ENCODE measurements around the gene NAT9.

The NAT9 gene

GRCh38 chr17:74760404-74761105, 15.6 kb downstream of the NAT9 start:
- DNase-seq: no peak

DNA sequence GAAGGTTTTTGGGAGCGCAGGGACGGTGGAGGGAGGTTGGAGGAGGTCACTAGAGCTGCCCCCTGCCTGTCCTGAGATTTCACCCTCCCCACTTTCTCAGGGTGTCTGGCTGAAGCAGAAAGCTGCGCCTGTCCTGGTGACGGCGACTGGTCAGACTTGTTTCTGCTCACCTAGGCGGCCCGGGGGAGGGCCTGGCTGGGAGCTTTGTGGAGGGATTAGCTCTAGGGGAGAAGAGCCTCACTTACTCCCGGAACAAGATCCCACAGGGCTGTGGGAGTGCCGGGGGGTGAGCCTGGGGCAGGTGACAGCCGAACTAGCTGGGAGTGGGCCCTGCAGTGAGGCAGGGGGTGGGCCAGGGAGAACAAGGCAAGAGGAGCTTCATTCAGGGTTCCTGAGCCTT, 16.2 kb downstream of the NAT9 start:
- DNase-seq: no peak

DNA sequence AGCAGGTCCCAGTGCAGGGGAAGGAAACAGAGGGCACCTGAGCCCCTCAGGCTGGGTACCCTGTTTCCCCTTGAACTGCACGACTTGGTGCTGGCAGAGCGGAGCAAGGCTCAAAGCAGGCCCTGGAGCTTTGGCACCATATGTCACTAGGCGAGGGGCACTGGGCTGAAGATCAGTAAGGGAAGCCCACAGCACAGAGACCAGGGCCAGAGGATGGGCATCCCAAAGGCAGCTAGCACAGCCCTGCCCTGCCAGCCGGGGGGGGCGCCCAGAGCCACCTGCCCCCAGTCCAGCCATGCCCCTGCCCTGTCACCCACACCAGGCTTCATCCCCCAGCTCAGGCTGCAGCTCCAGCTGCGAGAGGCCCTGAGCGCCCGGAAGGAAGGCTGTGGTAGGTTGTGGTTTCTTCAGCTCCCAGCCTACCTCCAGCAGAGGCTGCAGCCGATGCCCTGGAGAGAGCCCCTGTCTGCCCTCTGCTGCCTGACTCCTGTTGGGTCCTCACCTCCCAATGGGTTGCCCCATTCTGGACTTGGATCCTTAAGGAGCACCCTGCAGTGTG, 16.8 kb downstream of the NAT9 start:
- peak; percentile 58 for DNase-seq

GRCh38 chr17:74758848-74759168, 17.3 kb downstream of the NAT9 start:
- DNase-seq: no peak

DNA sequence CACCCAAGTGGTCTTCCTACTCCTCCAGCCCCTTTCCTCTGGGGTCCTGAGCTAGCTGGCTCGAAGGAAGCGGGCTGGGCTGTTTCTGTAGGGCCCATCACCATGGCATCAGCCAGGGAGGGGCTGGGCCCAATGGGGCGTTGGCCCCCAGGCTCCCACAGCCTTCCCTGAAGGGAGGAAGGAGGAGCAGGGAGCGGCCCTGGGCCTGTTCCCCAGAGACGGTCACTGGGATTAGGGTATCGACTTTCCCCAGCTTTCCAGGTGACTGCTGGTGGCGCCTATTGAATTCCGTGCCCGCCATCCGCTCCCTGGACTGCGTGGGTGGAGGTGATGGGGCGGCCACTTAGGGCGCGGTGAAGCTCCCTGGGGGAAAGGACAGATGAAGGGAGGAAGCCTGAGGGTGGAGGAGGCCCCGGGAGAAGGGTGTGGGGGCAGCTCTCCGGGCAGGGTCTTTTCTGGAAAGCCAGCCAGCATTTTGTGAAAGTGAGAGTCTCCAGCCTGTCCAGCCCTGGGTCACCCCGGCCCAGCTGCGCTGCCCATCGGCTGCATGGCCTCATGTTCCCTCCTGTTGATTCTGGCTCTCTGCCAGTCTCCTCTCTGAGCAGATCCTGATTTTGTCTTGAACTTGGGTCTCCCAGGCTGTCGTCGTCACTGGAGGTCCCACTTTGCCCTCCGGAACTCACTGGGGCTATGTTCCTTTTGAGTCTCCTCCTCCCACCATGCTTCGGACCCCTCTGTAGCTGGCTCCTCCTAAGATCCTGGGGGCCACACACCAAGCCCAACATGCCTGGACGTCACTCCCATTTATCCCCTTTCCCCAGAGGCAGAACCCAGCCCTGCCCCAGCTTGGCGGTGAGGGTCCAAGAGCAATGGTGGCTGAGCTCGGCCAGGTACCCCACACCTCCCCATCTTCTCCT, 18.0 kb downstream of the NAT9 start:
- no peak for DNase-seq

- no peak for DNase-seq
Measured at GRCh38 chr17:74757502-74757901, 18.6 kb downstream of the NAT9 start.

- DNase-seq: no peak
Measured at GRCh38 chr17:74756891-74757290, 19.3 kb downstream of the NAT9 start.

DNA sequence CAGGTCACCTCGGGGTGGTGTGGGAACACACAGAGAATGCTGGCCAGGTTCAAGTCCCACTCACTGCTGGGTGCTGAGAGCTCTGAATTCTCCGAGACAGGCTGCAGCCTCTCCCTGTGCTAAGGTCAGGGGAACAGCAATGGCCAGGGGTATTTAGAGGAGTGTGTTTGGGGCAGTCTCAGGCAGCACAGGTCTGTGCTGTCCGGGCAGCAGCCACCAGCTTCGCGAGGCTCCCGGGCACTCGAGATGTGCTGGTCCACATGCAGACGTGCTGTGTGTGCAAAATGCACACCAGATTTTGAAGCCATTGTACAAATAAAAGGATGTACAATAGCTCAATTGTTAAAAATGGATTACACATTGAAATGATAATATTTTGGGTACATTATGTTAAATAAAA, 20.6 kb downstream of the NAT9 start:
- DNase-seq: no peak

DNA sequence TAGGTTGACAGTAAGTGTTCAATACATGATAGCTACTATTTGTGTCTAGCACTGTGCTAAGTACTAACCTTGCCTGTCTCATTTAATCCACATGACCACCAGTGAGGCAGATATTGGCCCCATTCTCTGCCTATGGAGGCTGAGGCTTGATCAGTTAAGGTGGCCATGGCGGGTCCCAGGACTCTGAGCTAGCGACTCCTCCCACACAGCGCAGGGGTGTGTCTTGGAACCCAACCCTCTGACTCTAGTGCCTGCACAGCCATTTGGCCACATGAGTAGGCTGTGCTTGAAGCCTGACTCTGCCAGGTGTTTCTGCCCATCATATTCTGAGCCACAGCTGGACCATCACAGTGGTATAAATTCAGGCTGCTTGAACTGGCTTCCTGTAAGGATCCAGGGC, 21.3 kb downstream of the NAT9 start:
- no peak for DNase-seq

- DNase-seq: no peak
Measured at GRCh38 chr17:74752822-74753401, 23.2 kb downstream of the NAT9 start.

DNA sequence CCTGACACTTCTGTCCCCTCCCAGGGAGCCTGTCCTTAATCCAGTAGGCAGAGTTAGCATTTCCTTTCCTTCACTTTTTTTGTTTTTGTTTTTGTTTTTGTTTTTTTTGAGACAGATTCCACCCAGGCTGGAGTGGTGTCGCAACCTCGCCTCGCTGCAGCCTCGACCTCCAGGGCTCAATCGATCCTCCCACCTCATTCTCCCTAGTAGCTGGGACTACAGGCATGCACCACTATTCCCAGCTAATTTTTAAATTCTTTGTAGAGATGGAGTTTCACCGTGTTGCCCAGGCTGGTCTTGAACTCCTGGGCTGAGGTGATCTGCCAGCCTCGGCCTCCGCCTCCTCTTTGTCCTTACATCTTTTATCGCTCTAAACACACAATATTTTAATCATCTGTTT, 23.7 kb downstream of the NAT9 start:
- no peak for DNase-seq

DNA sequence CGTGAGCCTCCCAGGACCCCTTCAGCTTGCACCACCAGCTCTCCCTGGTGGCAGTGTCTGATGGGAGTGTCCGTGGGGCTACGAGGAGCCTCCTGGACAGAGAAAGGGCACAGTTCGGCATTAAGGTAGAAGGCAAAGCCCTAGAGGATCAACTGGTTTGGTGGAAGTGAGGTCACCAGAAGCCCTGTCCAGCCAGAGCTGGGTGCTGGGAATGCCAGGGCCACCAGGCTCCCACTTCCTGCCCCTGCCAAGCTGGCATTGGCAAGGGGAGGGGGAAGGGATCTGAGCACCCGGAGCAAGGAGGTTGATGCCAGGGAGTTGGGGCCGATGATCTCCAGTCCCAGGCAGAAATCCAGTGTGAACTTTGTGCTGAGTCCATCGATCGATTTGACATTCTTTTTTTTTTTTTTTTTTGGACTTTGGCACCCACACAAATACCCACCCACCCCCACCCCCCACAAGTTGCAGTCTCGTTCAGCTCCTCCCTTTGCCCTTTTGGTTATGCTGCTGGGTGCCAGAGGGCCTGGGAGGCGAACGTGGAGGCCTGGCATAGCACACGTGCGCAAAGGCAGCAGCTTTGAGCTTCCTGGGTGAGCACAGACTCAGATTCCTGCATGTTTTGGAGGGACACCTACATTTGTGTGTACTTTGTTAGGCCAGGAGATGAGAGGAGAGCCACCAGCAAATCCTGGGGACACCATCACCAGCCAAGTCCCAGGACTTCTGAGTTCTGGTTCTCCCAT, 25.6 kb downstream of the NAT9 start:
- DNase-seq: peak; percentile 45

DNA sequence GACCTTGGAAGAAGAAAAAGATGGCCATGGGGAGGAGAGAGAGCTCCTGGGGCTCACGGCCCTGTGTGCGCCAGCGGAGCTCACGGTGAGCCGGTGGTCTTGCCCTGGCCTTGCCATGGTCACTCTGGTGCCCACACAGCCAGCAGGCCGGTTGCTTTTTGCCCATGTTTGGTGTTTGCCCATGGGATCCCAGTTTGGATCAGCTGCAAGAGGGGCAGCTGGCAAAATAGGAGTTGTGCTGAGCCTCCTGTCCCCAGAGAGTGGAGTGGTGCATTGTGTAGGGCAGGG, 26.2 kb downstream of the NAT9 start:
- no peak for DNase-seq

DNA sequence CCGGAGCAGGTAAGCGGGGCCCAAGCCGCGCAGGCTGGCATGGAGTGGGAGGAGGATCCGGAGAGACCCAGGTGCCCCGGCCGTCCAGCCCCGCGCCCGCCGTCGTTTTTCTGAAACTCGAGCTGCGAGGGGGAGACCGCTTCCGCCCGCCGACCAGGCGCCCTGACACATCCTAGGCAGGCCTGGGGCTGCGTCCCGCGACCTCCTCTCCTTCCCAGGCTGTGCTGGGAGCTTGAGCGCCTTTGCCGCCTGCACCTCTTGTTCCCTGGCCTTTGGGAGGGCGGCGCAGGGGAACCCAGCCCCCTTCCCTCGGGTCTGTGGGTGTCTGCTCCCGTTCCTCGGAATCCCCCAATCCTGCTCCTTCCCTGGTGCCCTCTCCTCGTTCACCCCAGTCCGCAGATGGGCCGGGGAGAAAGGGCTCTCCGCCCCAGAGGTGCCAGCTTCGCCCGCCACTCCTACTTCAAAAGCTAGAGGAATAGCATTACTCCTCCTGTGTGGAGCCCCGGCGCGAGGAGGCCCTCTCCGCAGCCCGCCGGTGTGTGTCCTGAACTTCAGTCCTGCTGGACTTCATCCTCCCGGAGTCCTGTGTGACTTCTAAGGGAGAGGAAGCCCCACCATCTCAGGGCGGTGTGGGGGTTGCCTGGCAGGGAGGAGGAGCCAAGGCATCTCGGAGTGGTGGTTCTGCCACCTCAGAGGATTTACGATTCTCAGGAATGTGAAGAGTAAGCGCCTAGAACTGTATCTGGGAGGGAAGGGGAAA, 26.7 kb downstream of the NAT9 start:
- DNase-seq: peak; percentile 70

- DNase-seq: peak; percentile 95
Measured at GRCh38 chr17:74748529-74749278, 27.4 kb downstream of the NAT9 start, which contains the start of gene NHERF1. TSS of gene NHERF1 (plus strand) at chr17:74748628. CDS start at chr17:74748847, 219 bp downstream.

GRCh38 chr17:74748279-74748528, 27.9 kb downstream of the NAT9 start:
- no peak for DNase-seq

DNA sequence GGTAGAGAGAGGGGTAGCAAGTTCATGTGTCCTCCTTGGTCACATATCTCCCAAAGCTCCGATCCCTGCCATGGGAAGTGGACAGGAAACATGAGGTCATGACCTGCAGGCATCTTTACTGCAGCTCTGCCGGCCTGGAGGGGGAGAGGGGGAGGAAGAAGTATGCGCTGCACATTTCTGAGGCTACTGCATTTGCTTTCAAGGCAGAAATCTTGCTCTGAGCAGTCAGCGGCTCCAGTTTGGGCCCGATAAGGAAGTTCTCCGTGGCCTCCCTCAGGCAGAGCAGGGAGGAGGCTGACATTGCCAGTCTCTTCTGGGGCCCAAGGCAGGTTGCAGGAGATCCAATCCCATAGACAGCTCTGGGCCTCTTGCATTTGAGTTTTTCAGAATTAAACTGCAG, 29.2 kb downstream of the NAT9 start:
- no peak for DNase-seq

DNA sequence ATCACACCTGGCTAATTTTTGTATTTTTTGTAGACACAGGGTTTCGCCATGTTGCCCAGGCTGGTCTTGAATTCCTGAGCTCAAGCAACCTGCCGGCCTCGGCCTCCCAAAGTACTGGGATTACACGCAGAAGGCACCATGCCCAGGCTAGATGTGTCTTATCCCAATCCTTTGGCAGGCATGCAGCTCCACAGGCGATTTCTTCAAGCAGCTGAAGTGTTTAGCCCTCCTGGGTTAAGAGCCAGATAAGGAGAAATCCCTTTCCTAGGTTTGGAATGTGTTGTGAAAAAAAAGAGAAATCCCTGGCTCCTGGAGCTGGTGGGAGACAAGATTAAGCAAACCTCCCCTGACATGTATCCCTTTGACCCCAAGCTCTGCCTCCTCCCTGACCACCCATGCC, 29.8 kb downstream of the NAT9 start:
- DNase-seq: no peak

- no peak for DNase-seq
Measured at GRCh38 chr17:74745548-74746177, 30.5 kb downstream of the NAT9 start.

DNA sequence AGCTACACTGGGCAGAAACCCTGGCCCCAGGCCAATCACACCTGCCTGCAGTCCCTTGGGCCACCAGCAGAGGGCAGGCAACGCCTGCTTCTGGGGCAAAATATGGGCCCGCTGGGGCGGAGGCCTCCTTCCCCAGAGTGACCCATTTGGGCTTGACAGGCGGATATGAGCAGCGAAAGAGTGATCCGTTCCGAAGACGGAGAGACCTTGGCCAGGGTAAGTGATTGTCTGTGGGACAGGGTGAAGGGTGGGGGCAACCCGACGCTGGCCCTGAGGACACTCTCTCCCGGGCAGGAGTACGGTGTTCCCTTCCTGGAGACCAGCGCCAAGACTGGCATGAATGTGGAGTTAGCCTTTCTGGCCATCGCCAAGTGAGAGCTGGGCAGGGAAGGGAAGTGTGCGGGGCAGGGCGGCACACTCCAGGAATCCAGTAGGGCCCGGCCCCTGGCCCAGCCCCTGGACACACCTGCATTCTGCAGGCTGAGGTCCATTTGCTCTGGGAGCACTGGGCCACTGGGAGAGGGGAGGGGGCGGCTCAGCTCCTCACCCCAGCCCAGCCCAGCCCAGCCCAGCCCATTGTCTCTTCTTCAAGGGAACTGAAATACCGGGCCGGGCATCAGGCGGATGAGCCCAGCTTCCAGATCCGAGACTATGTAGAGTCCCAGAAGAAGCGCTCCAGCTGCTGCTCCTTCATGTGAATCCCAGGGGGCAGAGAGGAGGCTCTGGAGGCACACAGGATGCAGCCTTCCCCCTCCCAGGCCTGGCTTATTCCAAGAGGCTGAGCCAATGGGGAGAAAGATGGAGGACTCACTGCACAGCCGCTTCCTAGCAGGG, 31.2 kb downstream of the NAT9 start:
- peak; percentile 89 for DNase-seq

- no peak for DNase-seq
Measured at GRCh38 chr17:74744349-74744713, 31.8 kb downstream of the NAT9 start.
